K562 (cell line): Measurements from ENCODE around the gene USP12. TPM values are rescaled to one million over a fixed set of nuclear protein-coding genes. Genes with fewer than 3 reads are reported as not detected.

ENCODE experiments used
- ATF7 ChIP-seq: fragments of 450-650 bp; IDR thresholded peaks from 2 replicates; pipeline ENCODE4 v1.7.1; 2014; ENCODE audit warnings: mild to moderate bottlenecking, moderate library complexity
- BRF1 ChIP-seq: IDR thresholded peaks from 3 replicates; pipeline ENCODE4 v1.6.1; 2011; ENCODE audit warnings: borderline replicate concordance, mild to moderate bottlenecking; ENCODE audit not compliant: insufficient read length; ENCODE audit errors: extremely low read depth
- CCAR2 ChIP-seq: fragments of 200-400 bp; formaldehyde crosslinking; IDR thresholded peaks from 2 replicates; pipeline ENCODE4 v1.6.1; 2017; ENCODE audit warnings: mild to moderate bottlenecking, low read depth, low read length
- HIVEP1 ChIP-seq: fragments of 250-450 bp; sonication (Bioruptor Pico); IDR thresholded peaks from 2 replicates; pipeline ENCODE4 v1.4.0; 2020; ENCODE audit warnings: mild to moderate bottlenecking
- KHSRP ChIP-seq: fragments of 450-650 bp; IDR thresholded peaks from 2 replicates; pipeline ENCODE4 v1.6.1; 2017
- KLF1 ChIP-seq: fragments of 450-650 bp; IDR thresholded peaks from 2 replicates; pipeline ENCODE4 v1.6.1; 2016; ENCODE audit warnings: missing genetic modification characterization, missing compliant biosample characterization
- MEF2A ChIP-seq: IDR thresholded peaks from 2 replicates; pipeline ENCODE4 v1.6.1; 2011; ENCODE audit warnings: low read depth, mild to moderate bottlenecking, low read length, moderate library complexity; ENCODE audit not compliant: control insufficient read depth
- MEIS2 ChIP-seq: fragments of 450-650 bp; IDR thresholded peaks from 2 replicates; pipeline ENCODE4 v1.6.1; 2014; ENCODE audit warnings: mild to moderate bottlenecking; ENCODE audit not compliant: partially characterized antibody
- MYC ChIP-seq, 2 experiments: fragments of 250-450 bp in 1 of 2; sonication (Bioruptor Pico) in 1 of 2; IDR thresholded peaks; 2 replicates each; pipeline versions ENCODE4 v1.5.1 to v1.6.1; 2012 to 2021; ENCODE audit warnings: low read depth in 2 of 2, borderline replicate concordance in 1 of 2, improper control_type of control experiment in 1 of 2, low read length in 1 of 2, mild to moderate bottlenecking in 1 of 2, moderate library complexity in 1 of 2
- POLR3G ChIP-seq: IDR thresholded peaks from 2 replicates; pipeline ENCODE4 v1.6.1; 2011; ENCODE audit not compliant: insufficient read length, insufficient replicate concordance; ENCODE audit errors: extremely low read depth
- PRPF4 ChIP-seq: fragments of 200-400 bp; formaldehyde crosslinking; IDR thresholded peaks from one replicate; pipeline ENCODE4 v1.6.1; 2017; ENCODE audit warnings: low read length, low read depth, mild to moderate bottlenecking; ENCODE audit not compliant: insufficient read depth, poor library complexity, severe bottlenecking
- RFX1 ChIP-seq: fragments of 450-650 bp; IDR thresholded peaks from 2 replicates; pipeline ENCODE4 v1.6.1; 2016; ENCODE audit warnings: mild to moderate bottlenecking, moderate library complexity
- SNIP1 ChIP-seq: fragments of 450-650 bp; IDR thresholded peaks from 2 replicates; pipeline ENCODE4 v1.7.1; 2017; ENCODE audit warnings: low read depth, mild to moderate bottlenecking
- SP2 ChIP-seq: IDR thresholded peaks from 2 replicates; pipeline ENCODE4 v1.6.1; 2011; ENCODE audit warnings: mild to moderate bottlenecking, low read depth, low read length, moderate library complexity; ENCODE audit not compliant: poor library complexity, severe bottlenecking; ENCODE audit errors: extremely low read depth
- TCF7 ChIP-seq: sonication (generic); IDR thresholded peaks from 2 replicates; pipeline ENCODE4 v1.6.1; 2016; ENCODE audit warnings: antibody characterized with exemption, borderline replicate concordance
- TCFL5 ChIP-seq: fragments of 250-450 bp; sonication (Bioruptor Pico); conservative IDR thresholded peaks from 2 replicates; pipeline ENCODE4 v1.6.1; 2021; ENCODE audit warnings: mild to moderate bottlenecking, moderate library complexity, matching md5 sums
- ZFPM2 ChIP-seq: fragments of 250-450 bp; sonication (Bioruptor Pico); IDR thresholded peaks from 2 replicates; pipeline ENCODE4 v1.5.1; 2022; ENCODE audit warnings: mild to moderate bottlenecking
- ZNF316 ChIP-seq: fragments of 450-650 bp; IDR thresholded peaks from 2 replicates; pipeline ENCODE4 v1.6.1; 2016
- ZNF384 ChIP-seq: IDR thresholded peaks from 2 replicates; pipeline ENCODE4 v1.6.1; 2012; ENCODE audit warnings: low read depth, low read length, improper control_type of control experiment
- polyA plus RNA-seq, 8 experiments: library from polyadenylated mRNA; depleted of rRNA in 4 of 8; stranded (reverse) in 5 of 8; unstranded in 3 of 8; fragments of >200 nt; fragmentation: Nextera tagmentation in 2 of 8; fragmentation: Illumina TruSeq in 1 of 8; extraction: Ambion mirVana in 2 of 8; extraction: Trizol in 1 of 8; gene quantifications; 2 replicates each; pipeline versions ENCODE4 v1.2.1 to v1.2.3, GENCODE V29; 2011 to 2014; ENCODE audit warnings: inconsistent platforms in 1 of 8, missing spikeins in 1 of 8
- total RNA-seq, 7 experiments: library from RNA; depleted of rRNA in 6 of 7; stranded (reverse); fragments of >200 nt in 6 of 7; fragmentation: Illumina TruSeq in 2 of 7; extraction: Trizol in 2 of 7; gene quantifications; 2 replicates each; pipeline versions ENCODE4 v1.2.1 to v1.2.3, GENCODE V29; 2011 to 2021; ENCODE audit warnings: low replicate concordance in 1 of 7
- TF ChIP-seq, protein P1 (sequence below), 2 experiments: fragments of 450-650 bp in 1 of 2; sonication (generic) in 1 of 2; formaldehyde crosslinking in 1 of 2; IDR thresholded peaks; 2 replicates each; pipeline versions ENCODE4 v1.7.1 to v1.9.0; 2016 to 2022; ENCODE audit warnings: inconsistent platforms in 1 of 2, mild to moderate bottlenecking in 1 of 2, missing genetic modification reagents in 1 of 2

The USP12 gene
- total and polyA plus RNA-seq, 9 of the 15 experiments (the other 6 are each of a cell fraction or from before 2014, with no cell fraction given): 1.8 to 20.5 (median 13.3) TPM

DNA sequence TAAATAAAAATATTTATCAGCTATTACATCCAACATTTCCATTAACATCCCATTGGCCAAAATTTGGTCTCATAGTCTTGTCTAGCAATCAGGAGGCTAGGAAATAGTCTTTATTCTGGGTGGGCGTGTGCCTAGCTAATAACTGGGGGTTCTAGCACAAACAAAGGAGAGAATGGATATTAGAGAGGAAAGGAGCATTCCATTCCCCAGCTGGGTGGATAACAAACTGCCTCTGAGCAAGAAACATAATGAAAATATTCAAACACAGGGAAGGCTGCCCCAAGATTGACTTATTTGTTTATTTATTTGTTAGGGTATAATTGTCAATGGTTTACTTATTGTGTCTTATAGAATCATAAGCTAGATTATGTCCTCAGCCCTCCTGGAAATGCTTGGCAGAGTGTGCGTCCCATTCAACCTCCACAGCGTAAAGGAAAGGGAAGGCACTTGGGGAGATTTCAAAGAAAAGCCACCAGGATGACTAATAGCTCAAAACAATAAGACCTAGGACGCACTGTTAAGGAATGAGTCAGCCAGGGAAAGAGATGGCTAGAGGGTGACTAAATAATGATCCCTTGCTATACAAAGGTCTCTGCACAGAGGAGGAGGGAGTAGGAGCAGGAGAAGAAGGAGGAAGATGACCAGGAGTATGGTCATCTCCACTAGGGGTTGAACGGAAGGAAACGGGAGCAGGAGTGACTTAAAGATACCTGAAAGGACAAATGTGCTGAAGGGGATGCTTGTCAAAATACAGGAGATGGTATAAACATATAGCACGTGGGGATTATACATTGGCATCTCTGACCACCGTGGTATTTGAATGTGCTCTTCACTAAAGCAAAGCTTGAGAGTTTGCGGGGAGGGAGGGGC, 23.5 kb upstream of the USP12 start (continued):
- TF ChIP-seq, protein P1, sequence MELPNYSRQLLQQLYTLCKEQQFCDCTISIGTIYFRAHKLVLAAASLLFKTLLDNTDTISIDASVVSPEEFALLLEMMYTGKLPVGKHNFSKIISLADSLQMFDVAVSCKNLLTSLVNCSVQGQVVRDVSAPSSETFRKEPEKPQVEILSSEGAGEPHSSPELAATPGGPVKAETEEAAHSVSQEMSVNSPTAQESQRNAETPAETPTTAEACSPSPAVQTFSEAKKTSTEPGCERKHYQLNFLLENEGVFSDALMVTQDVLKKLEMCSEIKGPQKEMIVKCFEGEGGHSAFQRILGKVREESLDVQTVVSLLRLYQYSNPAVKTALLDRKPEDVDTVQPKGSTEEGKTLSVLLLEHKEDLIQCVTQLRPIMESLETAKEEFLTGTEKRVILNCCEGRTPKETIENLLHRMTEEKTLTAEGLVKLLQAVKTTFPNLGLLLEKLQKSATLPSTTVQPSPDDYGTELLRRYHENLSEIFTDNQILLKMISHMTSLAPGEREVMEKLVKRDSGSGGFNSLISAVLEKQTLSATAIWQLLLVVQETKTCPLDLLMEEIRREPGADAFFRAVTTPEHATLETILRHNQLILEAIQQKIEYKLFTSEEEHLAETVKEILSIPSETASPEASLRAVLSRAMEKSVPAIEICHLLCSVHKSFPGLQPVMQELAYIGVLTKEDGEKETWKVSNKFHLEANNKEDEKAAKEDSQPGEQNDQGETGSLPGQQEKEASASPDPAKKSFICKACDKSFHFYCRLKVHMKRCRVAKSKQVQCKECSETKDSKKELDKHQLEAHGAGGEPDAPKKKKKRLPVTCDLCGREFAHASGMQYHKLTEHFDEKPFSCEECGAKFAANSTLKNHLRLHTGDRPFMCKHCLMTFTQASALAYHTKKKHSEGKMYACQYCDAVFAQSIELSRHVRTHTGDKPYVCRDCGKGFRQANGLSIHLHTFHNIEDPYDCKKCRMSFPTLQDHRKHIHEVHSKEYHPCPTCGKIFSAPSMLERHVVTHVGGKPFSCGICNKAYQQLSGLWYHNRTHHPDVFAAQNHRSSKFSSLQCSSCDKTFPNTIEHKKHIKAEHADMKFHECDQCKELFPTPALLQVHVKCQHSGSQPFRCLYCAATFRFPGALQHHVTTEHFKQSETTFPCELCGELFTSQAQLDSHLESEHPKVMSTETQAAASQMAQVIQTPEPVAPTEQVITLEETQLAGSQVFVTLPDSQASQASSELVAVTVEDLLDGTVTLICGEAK (IDR thresholded peaks at IDR 0.05): no peak
- TF ChIP-seq, protein P1 (CRISPR knock-in tag; IDR thresholded peaks at IDR 0.05): no peak
- TF ChIP-seq ZNF316 (no peak), POLR3G (no peak), MEF2A (no peak), RFX1 (no peak), TCFL5 (CRISPR knock-in tag) (no peak), PRPF4 (no peak), ATF7 (peak; percentile 85), SNIP1 (no peak), MEIS2 (peak; percentile 37), ZNF384 (no peak), TCF7 (no peak), ZFPM2 (CRISPR knock-in tag) (no peak), CCAR2 (no peak), HIVEP1 (CRISPR knock-in tag) (no peak), BRF1 (no peak), KHSRP (no peak), SP2 (no peak), MYC (IDR thresholded peaks at IDR 0.05; ENCODE audit: low read depth, low read length) (no peak), MYC (CRISPR knock-in tag; IDR thresholded peaks at IDR 0.05; ENCODE audit: borderline replicate concordance, low read depth) (no peak), KLF1 (tag) (no peak)
